ENCODE data around the gene TEKTIP1. TPM values are rescaled to one million over a fixed set of nuclear protein-coding genes. Genes with fewer than 3 reads are reported as not detected.

Gene TEKTIP1
- total RNA-seq, 2 experiments from 2014 or later = 1.4 to 2.5 TPM

- peaks cover 51% of the 10 kb centered on the region for H3K4me1 Mint-ChIP-seq
- no peaks in the 10 kb centered on the region for H3K9me3 Mint-ChIP-seq (ENCODE audit: low read depth)
- H3K36me3 Mint-ChIP-seq (ENCODE audit: low read depth) = peaks cover 23% of the 10 kb centered on the region
- H3K4me3 Mint-ChIP-seq = peak overlapping the region; percentile 84
- ChIA-PET CTCF (no interaction called here), POLR2A (no interaction called here)
- intact Hi-C loops (cut with DNase I, micrococcal nuclease) = loop anchor here (5.0 to 10.0 kb wide), 7 partner anchors 48 to 1182 kb away; partner anchors contain the start of genes HDGFL2 (in 1 of the 2), LSM7 (in 1 of the 2), MAP2K2 (in 1 of the 2) and MFSD12 (in 1 of the 2)
- peak overlapping the region; percentile 76 for H3K27ac Mint-ChIP-seq
- ATAC-seq (no peak), DNase-seq (peak; percentile 30)
- H3K27me3 Mint-ChIP-seq = no peaks in the 10 kb centered on the region
These were observed 30.0 kb upstream of the TEKTIP1 start for GRCh38 chr19:3508771-3509535.

- Mint-ChIP-seq H3K4me3 (peak overlapping the region; percentile 25), H3K27ac (peak overlapping the region; percentile 76), H3K27me3 (no peaks in the 10 kb centered on the region), H3K4me1 (peaks cover 54% of the 10 kb centered on the region), H3K36me3 (ENCODE audit: low read depth) (peaks cover 23% of the 10 kb centered on the region), H3K9me3 (ENCODE audit: low read depth) (no peaks in the 10 kb centered on the region)
- ChIA-PET CTCF (no interaction called here), POLR2A (no interaction called here)
- DNase-seq (peak; percentile 69), ATAC-seq (peak; percentile 16)
- intact Hi-C loops (cut with DNase I, micrococcal nuclease) = loop anchor here (5.0 to 10.0 kb wide), 7 partner anchors 48 to 1182 kb away; partner anchors contain the start of genes HDGFL2 (in 1 of the 2), LSM7 (in 1 of the 2), MAP2K2 (in 1 of the 2) and MFSD12 (in 1 of the 2)
These were observed 29.4 kb upstream of the TEKTIP1 start for GRCh38 chr19:3509566-3509989.

GRCh38 chr19:3510727-3511126 is 28.2 kb upstream of the TEKTIP1 start:
- Mint-ChIP-seq H3K27ac (no peak overlapping the region), H3K4me1 (peaks cover 51% of the 10 kb centered on the region), H3K27me3 (no peaks in the 10 kb centered on the region), H3K9me3 (ENCODE audit: low read depth) (no peaks in the 10 kb centered on the region), H3K36me3 (ENCODE audit: low read depth) (peaks cover 23% of the 10 kb centered on the region), H3K4me3 (no peak overlapping the region)
- CTCF ChIA-PET = no interaction called here
- POLR2A ChIA-PET = no interaction called here
- ATAC-seq (no peak), DNase-seq (no peak)
- intact Hi-C loops (cut with DNase I, micrococcal nuclease) = no loop called here

- H3K27me3 Mint-ChIP-seq = no peaks in the 10 kb centered on the region
- intact Hi-C loops (cut with DNase I, micrococcal nuclease) = no loop called here
- H3K4me1 Mint-ChIP-seq = peaks cover 59% of the 10 kb centered on the region
- no peak overlapping the region for H3K27ac Mint-ChIP-seq
- H3K4me3 Mint-ChIP-seq = no peak overlapping the region
- ChIA-PET CTCF (no interaction called here), POLR2A (no interaction called here)
- ATAC-seq = no peak
- H3K9me3 Mint-ChIP-seq (ENCODE audit: low read depth) = no peaks in the 10 kb centered on the region
- peaks cover 23% of the 10 kb centered on the region for H3K36me3 Mint-ChIP-seq (ENCODE audit: low read depth)
- DNase-seq = no peak
These were observed 27.3 kb upstream of the TEKTIP1 start for GRCh38 chr19:3511506-3512251.

GRCh38 chr19:3512562-3513228 is 26.3 kb upstream of the TEKTIP1 start:
- intact Hi-C loops (cut with DNase I, micrococcal nuclease) = no loop called here
- Mint-ChIP-seq H3K27me3 (no peaks in the 10 kb centered on the region), H3K9me3 (ENCODE audit: low read depth) (no peaks in the 10 kb centered on the region), H3K4me3 (no peak overlapping the region), H3K4me1 (peaks cover 56% of the 10 kb centered on the region), H3K36me3 (ENCODE audit: low read depth) (peaks cover 15% of the 10 kb centered on the region), H3K27ac (no peak overlapping the region)
- POLR2A ChIA-PET = no interaction called here
- ATAC-seq (no peak), DNase-seq (no peak)
- CTCF ChIA-PET = no interaction called here

- POLR2A ChIA-PET = no interaction called here
These were observed 25.5 kb upstream of the TEKTIP1 start for GRCh38 chr19:3513229-3514140.

GRCh38 chr19:3514930-3515329 is 24.0 kb upstream of the TEKTIP1 start:
- Mint-ChIP-seq H3K27me3 (no peaks in the 10 kb centered on the region), H3K4me3 (no peak overlapping the region), H3K9me3 (ENCODE audit: low read depth) (no peaks in the 10 kb centered on the region), H3K36me3 (ENCODE audit: low read depth) (peaks cover 2% of the 10 kb centered on the region), H3K4me1 (peaks cover 39% of the 10 kb centered on the region), H3K27ac (no peak overlapping the region)
- ATAC-seq (no peak), DNase-seq (no peak)
- POLR2A ChIA-PET = interaction anchor here (0.8 kb wide), 1 partner anchor 918 kb away, joined by 3 read pairs; no protein-coding TSS in a partner anchor
- intact Hi-C loops (cut with DNase I, micrococcal nuclease) = no loop called here
- CTCF ChIA-PET = interaction anchor here (0.6 to 1.5 kb wide), 2 partner anchors 564 to 625 kb away, joined by 3 read pairs; no protein-coding TSS in a partner anchor

More at GRCh38 chr19:3513229-3514140, 25.5 kb upstream of the TEKTIP1 start:
- no peaks in the 10 kb centered on the region for H3K27me3 Mint-ChIP-seq
- CTCF ChIA-PET = no interaction called here
- intact Hi-C loops (cut with DNase I, micrococcal nuclease) = no loop called here
- DNase-seq (no peak), ATAC-seq (no peak)
- H3K4me1 Mint-ChIP-seq = peaks cover 53% of the 10 kb centered on the region
- peaks cover 13% of the 10 kb centered on the region for H3K36me3 Mint-ChIP-seq (ENCODE audit: low read depth)
- no peak overlapping the region for H3K4me3 Mint-ChIP-seq
- H3K27ac Mint-ChIP-seq = no peak overlapping the region
- no peaks in the 10 kb centered on the region for H3K9me3 Mint-ChIP-seq (ENCODE audit: low read depth)

- Mint-ChIP-seq H3K36me3 (ENCODE audit: low read depth) (peaks cover 2% of the 10 kb centered on the region), H3K27ac (no peak overlapping the region)
- ATAC-seq = no peak
These were observed 23.0 kb upstream of the TEKTIP1 start for GRCh38 chr19:3515891-3516422.

GRCh38 chr19:3516675-3517207 is 22.2 kb upstream of the TEKTIP1 start:
- peak; percentile 62 for ATAC-seq
- CTCF ChIA-PET = interaction anchor here (0.6 to 1.4 kb wide), 2 partner anchors 14 to 40 kb away, joined by 3 to 4 read pairs; no protein-coding TSS in a partner anchor
- H3K4me1 Mint-ChIP-seq = peaks cover 32% of the 10 kb centered on the region
- no peak overlapping the region for H3K4me3 Mint-ChIP-seq
- no peaks in the 10 kb centered on the region for H3K27me3 Mint-ChIP-seq
- no peaks in the 10 kb centered on the region for H3K9me3 Mint-ChIP-seq (ENCODE audit: low read depth)
- peak; percentile 69 for DNase-seq
- intact Hi-C loops (cut with DNase I, micrococcal nuclease) = no loop called here
- peaks cover 5% of the 10 kb centered on the region for H3K36me3 Mint-ChIP-seq (ENCODE audit: low read depth)
- POLR2A ChIA-PET = no interaction called here
- peak overlapping the region; percentile 8 for H3K27ac Mint-ChIP-seq

More at GRCh38 chr19:3515891-3516422, 23.0 kb upstream of the TEKTIP1 start:
- no peaks in the 10 kb centered on the region for H3K9me3 Mint-ChIP-seq (ENCODE audit: low read depth)
- ChIA-PET CTCF (interaction anchor here (0.6 to 1.5 kb wide), 5 partner anchors 11 to 1444 kb away, joined by 3 to 4 read pairs (median 3); no protein-coding TSS in a partner anchor), POLR2A (no interaction called here)
- no peaks in the 10 kb centered on the region for H3K27me3 Mint-ChIP-seq
- intact Hi-C loops (cut with DNase I, micrococcal nuclease) = no loop called here
- peaks cover 32% of the 10 kb centered on the region for H3K4me1 Mint-ChIP-seq
- no peak for DNase-seq
- H3K4me3 Mint-ChIP-seq = no peak overlapping the region

GRCh38 chr19:3517638-3518037 is 21.3 kb upstream of the TEKTIP1 start:
- CTCF ChIA-PET = interaction anchor here (0.6 to 0.8 kb wide), 2 partner anchors 68 to 465 kb away, joined by 3 to 4 read pairs; partner anchors contain the start of gene GIPC3

More at GRCh38 chr19:3517638-3518037, 21.3 kb upstream of the TEKTIP1 start:
- Mint-ChIP-seq H3K27ac (no peak overlapping the region), H3K4me1 (peaks cover 30% of the 10 kb centered on the region), H3K9me3 (ENCODE audit: low read depth) (no peaks in the 10 kb centered on the region), H3K27me3 (no peaks in the 10 kb centered on the region), H3K4me3 (no peak overlapping the region), H3K36me3 (ENCODE audit: low read depth) (peaks cover 7% of the 10 kb centered on the region)
- DNase-seq (no peak), ATAC-seq (no peak)
- intact Hi-C loops (cut with DNase I, micrococcal nuclease) = no loop called here
- POLR2A ChIA-PET = interaction anchor here (0.7 kb wide), 1 partner anchor 64 kb away, joined by 4 read pairs; no protein-coding TSS in a partner anchor

Data from activated CD4-positive, alpha-beta T cell treated with anti-CD3 and anti-CD28 coated beads for 36 hours (primary cell).